Activated CD4-positive, alpha-beta T cell treated with anti-CD3 and anti-CD28 coated beads for 48 hours (primary cell): Measurements from ENCODE around the gene USP32.
"Not testable (repeated sequence)": the region's sequence is repeated elsewhere in the genome, so short reads cannot be mapped to it uniquely, and the experiment has no call there.

Experiments used
- DNase-seq: peaks from one replicate; pipeline ENCODE4 v3.0.0-alpha.2; 2020

USP32 gene

DNA sequence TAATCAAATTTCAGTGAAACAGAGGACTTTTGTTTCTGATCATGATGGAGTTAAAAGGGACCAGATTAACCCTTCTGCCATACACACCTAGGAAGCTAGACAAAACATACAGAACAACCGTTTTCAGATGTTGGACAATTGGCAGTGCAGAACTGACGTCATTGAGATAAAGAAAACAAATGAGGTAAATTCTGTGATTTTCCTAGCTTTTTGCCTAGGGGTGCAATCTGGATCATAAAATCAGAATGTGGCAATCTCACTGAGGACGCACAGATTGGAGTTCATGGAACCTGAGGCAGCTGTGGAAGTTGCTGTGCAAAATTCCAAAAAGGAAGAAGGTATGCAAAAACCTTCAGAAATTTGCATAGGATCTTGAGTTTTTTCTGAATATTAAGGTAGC is 15.0 kb upstream of the USP32 start:
- no peak for DNase-seq

DNA sequence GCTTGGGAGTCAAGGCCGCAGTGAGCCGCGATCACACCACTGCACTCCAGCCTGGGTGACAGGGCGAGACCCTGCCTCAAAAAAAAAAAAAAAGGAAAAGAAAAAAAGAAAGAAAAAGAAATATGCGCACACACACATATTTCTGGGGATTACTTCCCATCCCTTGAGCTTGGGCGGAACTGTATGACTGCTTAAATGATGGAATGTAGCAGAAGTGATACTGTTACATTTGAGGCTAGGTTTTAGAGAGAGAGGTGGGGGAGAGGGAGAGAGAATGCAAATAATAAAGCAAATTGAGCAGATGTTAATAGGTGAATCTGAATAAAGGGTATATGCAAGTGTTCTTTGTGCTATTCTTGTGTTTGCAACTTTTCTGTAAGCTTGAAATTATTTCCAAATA is 12.0 kb upstream of the USP32 start:
- DNase-seq: no peak

DNA sequence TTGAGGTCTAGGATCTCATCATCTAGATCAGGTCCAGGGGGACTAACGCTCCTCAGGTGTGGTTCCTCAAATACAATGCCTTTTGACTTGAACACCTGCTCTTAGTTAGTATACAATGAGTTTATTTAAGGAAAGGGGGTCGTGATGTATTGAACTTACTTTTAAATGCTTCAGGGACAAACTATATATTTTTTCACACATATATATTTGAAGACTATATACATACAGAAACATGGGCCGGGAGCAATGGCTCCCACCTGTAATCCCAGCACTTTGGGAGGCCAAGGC is 11.5 kb upstream of the USP32 start:
- DNase-seq: no peak

DNA sequence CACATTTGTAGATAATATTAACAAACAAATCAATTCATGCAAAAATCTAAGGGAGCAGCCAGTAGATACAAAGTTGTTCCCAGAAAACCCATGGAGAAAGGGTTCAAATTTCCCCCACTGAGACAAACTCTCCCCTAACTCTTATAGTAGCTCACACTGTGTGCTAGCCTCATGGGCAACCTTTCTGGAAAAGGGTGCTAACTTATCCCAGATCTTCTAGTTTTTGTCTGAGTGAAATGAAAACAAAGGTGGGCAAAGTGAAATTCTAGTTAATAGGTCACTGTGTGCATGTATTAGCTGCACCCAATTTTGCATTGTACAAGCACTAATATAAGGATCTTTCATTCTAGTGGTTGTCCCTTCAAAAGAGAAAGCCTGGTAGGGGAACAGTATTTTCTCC is 9.9 kb upstream of the USP32 start:
- no peak for DNase-seq

DNA sequence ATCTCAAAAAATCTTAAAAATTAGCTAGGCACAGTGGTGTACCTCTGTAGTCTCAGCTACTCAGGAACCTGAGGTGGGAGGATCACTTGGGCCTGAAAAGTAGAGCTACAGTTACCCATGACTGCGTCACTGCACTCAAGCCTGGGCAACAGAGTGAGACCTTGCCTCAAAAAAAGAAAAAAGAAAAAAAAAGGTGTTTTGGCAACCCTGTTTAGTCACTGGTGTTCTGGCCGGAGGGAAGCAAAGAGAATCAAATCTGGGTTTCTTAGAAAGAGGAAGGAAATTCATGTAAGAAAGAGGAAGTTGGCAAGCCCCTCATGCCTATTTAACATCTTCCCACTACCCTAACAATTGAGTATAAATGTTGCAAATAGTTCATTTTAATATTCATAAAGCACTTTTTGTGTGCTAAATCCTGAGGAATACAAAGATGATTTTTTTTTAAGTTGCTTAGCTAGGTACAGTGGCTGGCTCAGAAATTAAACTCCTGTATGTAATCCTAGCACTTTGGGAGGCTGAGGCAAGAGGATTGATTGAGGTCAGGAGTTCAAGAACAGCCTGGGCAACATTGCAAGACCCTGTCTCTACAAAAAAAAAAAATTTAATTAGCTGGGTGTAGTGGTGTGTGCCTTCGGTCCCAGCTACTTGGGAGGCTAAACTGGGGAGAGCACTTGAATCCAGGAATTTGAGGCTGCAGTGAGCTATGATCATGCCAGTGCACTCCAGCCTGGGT is 6.5 kb upstream of the USP32 start:
- DNase-seq: no peak

DNA sequence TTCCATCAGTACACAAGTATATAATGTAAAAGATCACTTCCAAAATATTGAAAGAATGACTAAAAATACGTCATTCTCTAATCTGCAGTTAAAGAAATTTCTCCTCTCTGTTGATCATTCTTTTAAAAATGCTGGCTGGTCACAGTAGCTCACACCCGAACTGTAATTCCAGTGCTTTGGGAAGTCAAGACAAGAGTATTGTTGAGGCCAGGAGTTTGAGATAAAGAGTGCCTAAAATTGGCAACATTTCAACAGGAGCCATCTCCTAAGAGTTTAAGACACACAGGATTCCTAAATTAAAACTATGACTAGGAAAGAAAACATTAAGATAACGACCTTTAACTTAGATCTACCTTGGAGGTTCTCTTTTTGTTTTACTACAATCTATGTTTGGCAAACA is 4.5 kb upstream of the USP32 start:
- DNase-seq: no peak

DNA sequence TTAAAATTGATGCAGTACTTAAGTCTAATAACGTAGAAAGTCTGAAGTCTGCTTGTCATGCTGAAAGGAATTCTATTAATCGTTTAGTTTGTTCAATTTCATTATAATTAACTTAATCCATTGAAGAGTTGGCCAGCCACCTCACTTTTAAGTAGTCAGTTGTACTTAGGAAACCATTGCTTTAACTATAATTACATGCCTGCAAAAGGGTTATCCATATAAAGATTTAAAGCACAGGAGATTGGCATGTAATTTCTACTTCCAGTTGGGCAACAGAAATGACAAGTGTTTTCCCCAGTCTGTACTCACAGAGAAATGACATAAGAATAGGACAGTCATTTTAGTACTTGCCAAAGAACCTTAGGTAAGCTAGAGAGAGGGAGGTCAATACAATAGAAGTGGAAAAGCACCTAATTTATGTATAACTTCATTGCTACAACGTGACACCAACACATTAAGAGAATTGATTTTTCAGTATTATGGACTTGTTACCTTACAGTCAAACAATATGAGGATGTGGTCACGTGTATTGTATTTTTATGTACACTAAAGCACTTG is 3.7 kb upstream of the USP32 start:
- no peak for DNase-seq

GRCh38 chr17:60393840-60394723 is 2.1 kb upstream of the USP32 start:
- peak; percentile 4 for DNase-seq

- DNase-seq: peak; percentile 64
Observed at GRCh38 chr17:60392845-60393702, 1.1 kb upstream of the USP32 start.

- DNase-seq: no peak
Observed at GRCh38 chr17:60391471-60392041, 377 bp downstream of the USP32 start.

DNA sequence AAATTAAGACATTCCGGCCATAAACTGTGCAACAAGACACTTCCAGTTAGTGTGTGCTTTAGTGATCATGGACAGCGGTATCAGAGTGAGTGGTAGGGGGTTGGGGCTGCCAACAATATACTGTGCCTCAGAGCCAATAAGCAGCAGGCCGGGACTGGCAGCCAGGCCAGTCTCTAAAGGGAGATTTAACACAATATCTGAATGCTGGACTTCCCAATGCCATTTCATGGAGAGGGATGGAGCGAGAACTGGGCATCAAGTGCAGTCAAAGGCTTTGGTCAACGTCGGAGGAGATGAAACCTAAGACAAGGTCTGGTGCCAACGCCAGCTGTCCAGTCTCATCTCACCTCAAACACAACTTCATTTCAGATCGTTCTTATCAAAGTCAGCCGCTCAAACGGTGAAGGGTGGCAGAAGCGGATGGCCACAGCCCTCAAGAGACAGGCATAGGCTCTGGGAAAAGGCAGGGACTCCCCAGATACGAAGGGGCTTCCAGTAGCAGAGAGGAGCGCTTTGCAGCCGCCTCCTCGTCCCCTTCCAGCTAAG is 935 bp downstream of the USP32 start:
- peak; percentile 31 for DNase-seq

GRCh38 chr17:60390186-60390585 is 1.7 kb downstream of the USP32 start:
- DNase-seq: no peak

- no peak for DNase-seq
Observed at GRCh38 chr17:60388742-60389141, 3.2 kb downstream of the USP32 start.

- no peak for DNase-seq
Observed at GRCh38 chr17:60387666-60388065, 4.3 kb downstream of the USP32 start.

DNA sequence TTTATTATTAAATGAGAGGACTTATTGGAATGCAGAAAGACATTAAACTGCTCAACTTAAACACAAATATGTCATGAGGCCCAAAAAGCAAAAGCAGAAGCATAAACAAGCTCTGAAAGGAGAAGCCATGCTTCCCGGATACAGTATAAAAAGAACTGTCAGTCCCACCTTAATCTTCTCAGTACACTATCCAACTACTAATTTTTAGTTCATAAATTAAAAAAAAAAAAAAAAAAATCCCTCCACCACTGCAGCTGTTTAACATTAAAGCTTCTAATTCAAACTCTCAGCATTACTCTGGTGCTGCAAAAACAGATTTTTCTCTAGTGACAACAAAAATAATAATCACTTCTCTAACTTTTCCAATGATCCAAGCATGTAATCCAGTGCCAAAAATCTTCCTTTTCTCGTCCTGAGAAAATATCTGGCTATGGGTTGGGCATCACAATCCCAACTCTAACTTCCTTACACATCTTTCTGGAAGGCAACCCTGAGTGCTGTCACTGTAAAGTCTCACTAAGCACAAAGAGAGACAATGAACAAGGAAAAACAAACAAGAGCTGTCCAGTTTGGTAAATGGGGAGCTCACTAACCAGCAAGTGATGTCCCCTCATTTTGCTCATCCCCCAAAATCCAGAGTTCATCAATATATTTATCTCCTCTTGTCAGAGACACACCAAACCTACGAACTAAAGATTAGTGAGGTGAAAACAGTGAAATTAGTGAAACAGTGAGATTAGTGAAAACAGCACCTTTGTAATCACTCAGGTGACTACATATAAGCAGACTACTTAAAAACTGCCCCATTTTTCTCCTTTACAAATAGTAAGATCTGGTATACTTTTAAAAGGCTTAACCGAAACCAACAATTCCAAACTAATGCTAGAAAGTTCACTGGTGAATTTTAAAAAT is 5.5 kb downstream of the USP32 start:
- DNase-seq: no peak

GRCh38 chr17:60384921-60385320 is 7.0 kb downstream of the USP32 start:
- not testable (repeated sequence) for DNase-seq

GRCh38 chr17:60383379-60383778 is 8.6 kb downstream of the USP32 start:
- DNase-seq: no peak

DNA sequence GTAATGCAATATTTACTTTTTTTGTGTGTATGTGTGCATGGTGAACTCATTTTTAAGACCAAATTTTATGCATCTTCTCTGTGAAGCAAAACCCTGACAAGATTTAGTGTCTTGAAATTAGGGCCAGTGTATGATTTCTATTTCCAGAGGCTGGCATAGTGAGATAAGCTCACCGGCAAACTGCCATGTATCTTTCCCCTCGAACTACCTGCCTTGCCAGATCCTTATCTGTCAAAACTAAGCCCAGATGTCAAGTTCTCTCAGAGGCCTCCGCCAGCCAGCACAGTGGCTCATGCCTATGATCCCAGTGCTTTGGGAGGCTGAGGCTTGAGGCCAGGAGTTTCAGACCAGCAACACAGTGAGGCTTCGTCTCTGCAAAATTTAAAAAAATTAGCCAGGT is 10.0 kb downstream of the USP32 start:
- DNase-seq: no peak

- not testable (repeated sequence) for DNase-seq
Observed at GRCh38 chr17:60379461-60379860, 12.5 kb downstream of the USP32 start.

- DNase-seq: not testable (repeated sequence)
Observed at GRCh38 chr17:60378187-60378586, 13.7 kb downstream of the USP32 start.

DNA sequence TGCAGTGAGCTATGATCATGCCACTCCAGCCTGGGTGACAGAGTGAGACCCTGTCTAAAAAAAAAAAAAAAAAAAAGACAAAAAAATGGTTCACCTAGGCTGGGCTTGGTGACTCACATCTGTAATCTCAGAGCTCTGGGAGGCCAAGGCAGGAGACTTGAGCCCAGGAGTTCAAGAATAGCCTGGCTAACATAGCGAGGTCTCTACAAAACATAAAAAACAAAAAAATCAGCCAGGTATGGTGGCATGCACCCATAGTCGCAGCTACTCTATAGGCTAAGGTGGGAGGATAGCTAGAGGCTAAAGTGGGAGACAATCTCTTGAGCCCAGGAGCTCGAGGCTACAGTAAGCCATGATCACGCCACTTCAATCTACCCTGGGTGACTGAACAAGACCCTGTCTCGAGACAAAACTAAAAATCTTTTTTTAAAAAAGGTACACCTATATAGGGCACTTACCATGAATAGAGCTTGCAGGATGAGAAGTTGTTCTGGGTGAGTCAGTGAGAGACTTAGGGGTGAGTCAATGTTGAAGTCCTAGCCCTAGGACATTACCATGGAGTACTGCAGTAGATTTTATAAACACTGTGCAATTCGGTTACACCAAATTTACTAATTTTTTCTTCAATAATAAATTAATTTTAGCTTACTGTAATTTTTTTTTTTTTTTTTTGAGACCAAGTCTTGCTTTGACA is 19.0 kb downstream of the USP32 start:
- no peak for DNase-seq
